HCT116 (cell line): ENCODE results near the gene FGL2. TPM values are rescaled to one million over a fixed set of nuclear protein-coding genes. Genes with fewer than 3 reads are reported as not detected.

Source experiments
- ATAC-seq: fragments of 200-7000 bp; cut with Tn5 transposase; 2 replicates; pipeline ENCODE4 v1.9.1; 2020; ENCODE audit warnings: mild to moderate bottlenecking, moderate library complexity
- BruUV-seq: library from RNA; stranded (reverse); fragments of 400-500 nt; replicated peaks from 2 replicates; lab custom pipeline; 2021; lab: Mats Ljungman, UMichigan
- CTCF ChIA-PET: fragments of 300-600 bp; sonication (Branson Sonifier 250); formaldehyde crosslinking; loops from one replicate; lab custom pipeline; 2021; ENCODE audit warnings: antibody characterized with exemption; lab: Charles Lee
- POLR2A ChIA-PET: fragments of 300-600, 350-600 bp; sonication (Branson Sonifier 250); formaldehyde crosslinking; loops from one replicate; lab custom pipeline; 2021; ENCODE audit warnings: antibody characterized with exemption; lab: Charles Lee
- RAD21 ChIA-PET, 2 experiments: fragments of 300-600 bp; sonication (Branson Sonifier 250); formaldehyde crosslinking; loops; one replicate each; lab custom pipeline; 2023; ENCODE audit warnings: low total read pairs in 2 of 2; ENCODE audit not compliant: uncharacterized antibody in 2 of 2, unreplicated experiment in 2 of 2, low non-redundant PET in 1 of 2; lab: Charles Lee
- DNase-seq: peaks from one replicate; pipeline ENCODE4 v3.0.0-alpha.2; 2010; ENCODE audit warnings: low read depth, low spot score
- H2AFZ ChIP-seq: fragments of 200-600 bp; shearing (Covaris generic), sonication (generic); 2 replicates; pipeline ENCODE4 v1.6.1; 2017; ENCODE audit warnings: low read depth, mixed run types, mixed read lengths, antibody characterized with exemption, low read length; ENCODE audit not compliant: poor library complexity, severe bottlenecking
- H3K27ac ChIP-seq: 2 replicates; pipeline ENCODE4 v1.5.1; 2012; ENCODE audit warnings: low read depth, low read length
- H3K27me3 ChIP-seq: fragments of 200-600 bp; sonication (generic); 2 replicates; pipeline ENCODE4 v1.6.1; 2016; ENCODE audit warnings: mixed run types, low read length, mixed read lengths; ENCODE audit not compliant: insufficient read depth
- H3K36me3 ChIP-seq, 2 experiments: fragments of 200-500 bp in 1 of 2; fragments of 200-600 bp in 1 of 2; sonication (Bioruptor generic) in 1 of 2; sonication (generic) in 1 of 2; 2 replicates each; pipeline versions ENCODE4 v1.5.1 to v1.6.1; 2014 to 2016; ENCODE audit warnings: low read length in 2 of 2, inconsistent platforms in 1 of 2, mixed read lengths in 1 of 2, mixed run types in 1 of 2; ENCODE audit not compliant: insufficient read depth in 2 of 2, control insufficient read depth in 1 of 2
- H3K4me1 ChIP-seq, 2 experiments: fragments of 200-600 bp in 1 of 2; sonication (generic) in 1 of 2; 2 replicates each; pipeline versions ENCODE4 v1.5.1 to v1.6.1; 2012 to 2017; ENCODE audit warnings: low read length in 2 of 2, inconsistent platforms in 1 of 2, mild to moderate bottlenecking in 1 of 2, mixed read lengths in 1 of 2, mixed run types in 1 of 2, moderate library complexity in 1 of 2; ENCODE audit not compliant: insufficient read depth in 2 of 2, control insufficient read depth in 1 of 2
- H3K4me2 ChIP-seq: fragments of 200-600 bp; sonication (generic); 2 replicates; pipeline ENCODE4 v1.6.1; 2017; ENCODE audit warnings: mixed run types, low read length, mixed read lengths
- H3K4me3 ChIP-seq, 2 experiments: fragments of 200-600 bp in 1 of 2; sonication (generic) in 1 of 2; replicated peaks in 1 of 2; 2 replicates each; pipeline ENCODE4 v1.5.1; 2011 to 2016; ENCODE audit warnings: low read length in 2 of 2, control low read depth in 1 of 2, low read depth in 1 of 2, mild to moderate bottlenecking in 1 of 2, mixed read lengths in 1 of 2, mixed run types in 1 of 2
- H3K79me2 ChIP-seq: fragments of 200-600 bp; sonication (generic); 2 replicates; pipeline ENCODE4 v1.6.1; 2017; ENCODE audit warnings: mild to moderate bottlenecking, mixed run types, low read length, moderate library complexity, mixed read lengths; ENCODE audit not compliant: insufficient read depth
- H3K9ac ChIP-seq: fragments of 200-600 bp; sonication (generic); 2 replicates; pipeline ENCODE4 v1.6.1; 2016; ENCODE audit warnings: low read length, mixed read lengths
- H3K9me2 ChIP-seq: fragments of 200-600 bp; sonication (generic), shearing (Covaris generic); 2 replicates; pipeline ENCODE4 v1.6.1; 2017; ENCODE audit warnings: mixed run types, mild to moderate bottlenecking, moderate library complexity; ENCODE audit not compliant: insufficient read depth
- H3K9me3 ChIP-seq, 2 experiments: fragments of 200-500 bp in 1 of 2; fragments of 200-600 bp in 1 of 2; sonication (Bioruptor generic) in 1 of 2; sonication (generic) in 1 of 2; 2 replicates each; pipeline ENCODE4 v1.6.1; 2014 to 2017; ENCODE audit warnings: low read length in 2 of 2, mixed read lengths in 2 of 2, inconsistent platforms in 1 of 2, low read depth in 1 of 2, mild to moderate bottlenecking in 1 of 2, mixed run types in 1 of 2, moderate library complexity in 1 of 2; ENCODE audit not compliant: control insufficient read depth in 1 of 2, insufficient read depth in 1 of 2
- H4K20me1 ChIP-seq: fragments of 200-600 bp; sonication (generic), shearing (Covaris generic); 2 replicates; pipeline ENCODE4 v1.6.1; 2017; ENCODE audit warnings: mixed run types, mild to moderate bottlenecking, moderate library complexity; ENCODE audit not compliant: insufficient read depth
- CBX3 ChIP-seq: IDR thresholded peaks from 2 replicates; pipeline ENCODE4 v1.6.1; 2012; ENCODE audit warnings: low read depth
- CEBPB ChIP-seq: IDR thresholded peaks from 2 replicates; pipeline ENCODE4 v1.6.1; 2012; ENCODE audit warnings: low read depth
- EGR1 ChIP-seq: IDR thresholded peaks from 2 replicates; pipeline ENCODE4 v1.6.1; 2012; ENCODE audit warnings: low read depth
- ELF1 ChIP-seq: IDR thresholded peaks from 2 replicates; pipeline ENCODE4 v1.6.1; 2012; ENCODE audit warnings: low read depth, borderline replicate concordance
- EZH2 ChIP-seq: fragments of 200-600 bp; sonication (generic); IDR thresholded peaks from 2 replicates; pipeline ENCODE4 v1.6.1; 2017; ENCODE audit warnings: antibody characterized with exemption, mixed run types
- EZH2phosphoT487 ChIP-seq: fragments of 200-600 bp; IDR thresholded peaks from 2 replicates; pipeline ENCODE4 v1.6.1; 2018; ENCODE audit warnings: antibody characterized with exemption, borderline replicate concordance
- FOSL1 ChIP-seq: IDR thresholded peaks from 2 replicates; pipeline ENCODE4 v1.6.1; 2012; ENCODE audit warnings: low read depth
- JUND ChIP-seq: IDR thresholded peaks from 2 replicates; pipeline ENCODE4 v1.6.1; 2012
- MAX ChIP-seq: IDR thresholded peaks from 2 replicates; pipeline ENCODE4 v1.6.1; 2012
- POLR2AphosphoS5 ChIP-seq: IDR thresholded peaks from 2 replicates; pipeline ENCODE4 v1.6.1; 2011; ENCODE audit warnings: mild to moderate bottlenecking, low read depth, low read length, moderate library complexity
- RAD21 ChIP-seq: IDR thresholded peaks from 2 replicates; pipeline ENCODE4 v1.6.1; 2012; ENCODE audit warnings: low read depth, mild to moderate bottlenecking
- SIN3A ChIP-seq: IDR thresholded peaks from 2 replicates; pipeline ENCODE4 v1.6.1; 2012; ENCODE audit warnings: low read depth
- SP1 ChIP-seq: IDR thresholded peaks from 2 replicates; pipeline ENCODE4 v1.6.1; 2012; ENCODE audit warnings: low read depth
- TCF7L2 ChIP-seq: IDR thresholded peaks from 2 replicates; pipeline ENCODE4 v1.7.0; 2011; ENCODE audit warnings: borderline replicate concordance, inconsistent platforms; ENCODE audit not compliant: insufficient read depth, insufficient read length; ENCODE audit errors: extremely low read depth
- YY1 ChIP-seq: IDR thresholded peaks from 2 replicates; pipeline ENCODE4 v1.6.1; 2011; ENCODE audit warnings: low read length, low read depth, moderate library complexity, mild to moderate bottlenecking; ENCODE audit not compliant: insufficient replicate concordance; ENCODE audit errors: extremely low read depth
- ZNF274 ChIP-seq: fragments of 200-500 bp; sonication (Bioruptor generic); IDR thresholded peaks from 2 replicates; pipeline ENCODE4 v1.6.1; 2014; ENCODE audit warnings: mild to moderate bottlenecking, low read depth, low read length, inconsistent platforms
- intact Hi-C: fragments of 100-400 bp; cut with micrococcal nuclease; formaldehyde crosslinking; loops from 2 replicates; pipeline ENCODE4 v1.10.0; 2022
- total RNA-seq: library from RNA; stranded (reverse); gene quantifications from one replicate; pipeline ENCODE4 v1.2.1, GENCODE V29; 2021; ENCODE audit not compliant: unreplicated experiment
- TF ChIP-seq, protein P1 (sequence below): IDR thresholded peaks from 2 replicates; pipeline ENCODE4 v1.6.1; 2012; ENCODE audit warnings: low read depth
- TF ChIP-seq, protein P2 (sequence below): IDR thresholded peaks from 2 replicates; pipeline ENCODE4 v1.6.1; 2012

The FGL2 gene
- total RNA-seq, 1 experiment from 2014 or later = not detected

- no peaks in the 10 kb centered on the region for H3K9me3 ChIP-seq
- DNase-seq (no peak), ATAC-seq (no peak)
- ChIA-PET CTCF (no interaction called here), RAD21 (no interaction called here), POLR2A (no interaction called here)
- no peaks in the 10 kb centered on the region for H3K9me2 ChIP-seq
- H3K4me1 ChIP-seq = peaks cover 0 to 4% of the 10 kb centered on the region in 2 experiments; a peak in 1 of 4 replicates
- no peak for TF ChIP-seq SP1
- no peak for TF ChIP-seq MAX
- TF ChIP-seq ZNF274 = no peak
- no peak for TF ChIP-seq CEBPB
- no peak for TF ChIP-seq RAD21
- TF ChIP-seq YY1 = no peak
- no peak for TF ChIP-seq ELF1
- no peak for TF ChIP-seq SIN3A
- TF ChIP-seq JUND = no peak
- no peak for TF ChIP-seq EGR1
- no peaks in the 10 kb centered on the region for H4K20me1 ChIP-seq
- no peaks in the 10 kb centered on the region for H3K27me3 ChIP-seq
- no peaks in the 10 kb centered on the region for H3K36me3 ChIP-seq
- H3K27ac ChIP-seq = no peak overlapping the region
- no peaks in the 10 kb centered on the region for H3K79me2 ChIP-seq
- no peak overlapping the region for H3K9ac ChIP-seq
- intact Hi-C loops = no loop called here
- no peak overlapping the region for H2AFZ ChIP-seq
- H3K4me3 ChIP-seq = no peak overlapping the region
- no peak overlapping the region for H3K4me2 ChIP-seq
- BruUV-seq = no TSS peak
Measured at GRCh38 chr7:77184990-77185389, 14.6 kb downstream of the FGL2 start.

DNA sequence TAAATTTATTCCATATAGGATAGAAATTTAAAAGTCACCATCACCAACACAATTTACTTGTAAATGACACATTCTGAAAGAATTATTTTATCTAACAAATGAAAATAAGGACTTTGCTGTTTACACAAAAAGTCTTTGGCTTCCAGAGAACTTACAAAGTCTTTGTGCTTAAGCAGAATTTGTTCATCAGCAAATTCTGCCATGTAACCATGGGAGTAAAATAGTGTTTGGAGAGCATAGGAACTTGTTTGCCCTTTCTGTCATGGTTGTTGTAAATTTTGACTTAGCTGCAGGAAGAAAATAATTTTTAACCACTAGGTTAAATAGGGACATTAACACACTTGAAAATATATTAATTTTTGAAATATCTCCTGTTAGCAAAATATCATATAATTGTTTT, 15.2 kb downstream of the FGL2 start:
- Histone ChIP-seq H3K4me2 (no peak overlapping the region), H3K36me3 (no peaks in the 10 kb centered on the region), H3K4me3 (no peak overlapping the region), H3K27ac (no peak overlapping the region), H3K9me2 (no peaks in the 10 kb centered on the region), H3K9ac (no peak overlapping the region), H3K79me2 (no peaks in the 10 kb centered on the region), H2AFZ (no peak overlapping the region), H4K20me1 (no peaks in the 10 kb centered on the region), H3K9me3 (no peaks in the 10 kb centered on the region), H3K4me1 (peaks cover 0 to 4% of the 10 kb centered on the region in 2 experiments; a peak in 1 of 4 replicates), H3K27me3 (no peaks in the 10 kb centered on the region)
- CTCF ChIA-PET = no interaction called here
- TF ChIP-seq ZNF274 = no peak
- TF ChIP-seq, protein P1, sequence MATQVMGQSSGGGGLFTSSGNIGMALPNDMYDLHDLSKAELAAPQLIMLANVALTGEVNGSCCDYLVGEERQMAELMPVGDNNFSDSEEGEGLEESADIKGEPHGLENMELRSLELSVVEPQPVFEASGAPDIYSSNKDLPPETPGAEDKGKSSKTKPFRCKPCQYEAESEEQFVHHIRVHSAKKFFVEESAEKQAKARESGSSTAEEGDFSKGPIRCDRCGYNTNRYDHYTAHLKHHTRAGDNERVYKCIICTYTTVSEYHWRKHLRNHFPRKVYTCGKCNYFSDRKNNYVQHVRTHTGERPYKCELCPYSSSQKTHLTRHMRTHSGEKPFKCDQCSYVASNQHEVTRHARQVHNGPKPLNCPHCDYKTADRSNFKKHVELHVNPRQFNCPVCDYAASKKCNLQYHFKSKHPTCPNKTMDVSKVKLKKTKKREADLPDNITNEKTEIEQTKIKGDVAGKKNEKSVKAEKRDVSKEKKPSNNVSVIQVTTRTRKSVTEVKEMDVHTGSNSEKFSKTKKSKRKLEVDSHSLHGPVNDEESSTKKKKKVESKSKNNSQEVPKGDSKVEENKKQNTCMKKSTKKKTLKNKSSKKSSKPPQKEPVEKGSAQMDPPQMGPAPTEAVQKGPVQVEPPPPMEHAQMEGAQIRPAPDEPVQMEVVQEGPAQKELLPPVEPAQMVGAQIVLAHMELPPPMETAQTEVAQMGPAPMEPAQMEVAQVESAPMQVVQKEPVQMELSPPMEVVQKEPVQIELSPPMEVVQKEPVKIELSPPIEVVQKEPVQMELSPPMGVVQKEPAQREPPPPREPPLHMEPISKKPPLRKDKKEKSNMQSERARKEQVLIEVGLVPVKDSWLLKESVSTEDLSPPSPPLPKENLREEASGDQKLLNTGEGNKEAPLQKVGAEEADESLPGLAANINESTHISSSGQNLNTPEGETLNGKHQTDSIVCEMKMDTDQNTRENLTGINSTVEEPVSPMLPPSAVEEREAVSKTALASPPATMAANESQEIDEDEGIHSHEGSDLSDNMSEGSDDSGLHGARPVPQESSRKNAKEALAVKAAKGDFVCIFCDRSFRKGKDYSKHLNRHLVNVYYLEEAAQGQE = no peak
- TF ChIP-seq CEBPB = no peak
- TF ChIP-seq ELF1 = no peak
- TF ChIP-seq SIN3A = no peak
- TF ChIP-seq POLR2AphosphoS5 = no peak
- TF ChIP-seq FOSL1 = no peak
- no peak for TF ChIP-seq MAX
- no peak for TF ChIP-seq RAD21
- no peak for TF ChIP-seq EZH2phosphoT487
- TF ChIP-seq SP1 = no peak
- TF ChIP-seq, protein P2, sequence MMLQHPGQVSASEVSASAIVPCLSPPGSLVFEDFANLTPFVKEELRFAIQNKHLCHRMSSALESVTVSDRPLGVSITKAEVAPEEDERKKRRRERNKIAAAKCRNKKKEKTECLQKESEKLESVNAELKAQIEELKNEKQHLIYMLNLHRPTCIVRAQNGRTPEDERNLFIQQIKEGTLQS = no peak
- no peak for TF ChIP-seq EZH2
- no peak for TF ChIP-seq YY1
- no peak for TF ChIP-seq EGR1
- no peak for TF ChIP-seq TCF7L2
- no peak for TF ChIP-seq CBX3
- no peak for ATAC-seq
- no TSS peak for BruUV-seq
- intact Hi-C loops = no loop called here
- POLR2A ChIA-PET = no interaction called here
- no peak for DNase-seq
- RAD21 ChIA-PET = no interaction called here
